Stimulated activated CD4-positive, alpha-beta T cell treated with anti-CD3 and anti-CD28 coated beads, Interleukin-15, amount 100 ng/mL, for 24 hours (primary cell): ENCODE results near the gene SYTL4.
"Not testable (repeated sequence)": the region's sequence is repeated elsewhere in the genome, so short reads cannot be mapped to it uniquely, and the experiment has no call there.

Experiments used
- DNase-seq: peaks from one replicate; pipeline ENCODE4 v3.0.0-alpha.2; 2020

The SYTL4 gene

GRCh38 chrX:100731441-100732281 is at the start of gene SYTL4:
Gene SYTL4, minus strand, starts transcription at chrX:100732121. Its CDS starts 30,084 bp downstream, at chrX:100702037.
- peak; percentile 1 for DNase-seq

GRCh38 chrX:100769439-100769838 is 37.5 kb upstream of the SYTL4 start:
- DNase-seq = not testable (repeated sequence)

DNA sequence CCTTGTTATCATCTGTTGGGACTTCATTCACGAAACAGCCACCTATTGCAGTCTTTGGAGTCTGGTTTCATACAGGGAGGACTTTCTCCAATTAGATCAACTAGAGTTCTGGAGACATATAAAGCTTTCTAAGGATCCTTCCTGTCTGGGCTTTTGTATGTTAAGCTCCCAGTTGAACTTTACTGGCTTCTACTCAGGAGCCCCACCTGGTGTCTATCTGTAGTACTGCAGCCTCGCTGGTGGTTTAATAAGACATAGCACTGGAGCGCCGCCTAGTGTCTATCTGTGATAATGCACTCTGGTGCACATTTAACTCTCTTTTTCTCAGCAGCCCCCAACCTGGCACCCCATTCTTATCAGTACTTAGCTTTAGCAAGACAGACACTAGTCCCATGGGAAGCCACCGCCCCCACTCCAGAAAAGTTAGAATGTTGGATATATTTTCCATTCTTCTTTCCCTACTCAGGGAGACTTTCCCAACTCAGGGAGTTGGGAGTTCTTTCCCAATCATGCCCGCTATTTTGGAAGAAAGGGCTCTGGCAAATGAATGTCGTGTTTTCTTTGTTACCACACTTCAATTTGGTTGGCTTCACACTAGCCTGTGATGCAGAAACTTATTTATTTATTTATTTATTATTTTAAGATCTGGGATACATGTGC is 36.9 kb upstream of the SYTL4 start:
- peak; percentile 87 for DNase-seq

DNA sequence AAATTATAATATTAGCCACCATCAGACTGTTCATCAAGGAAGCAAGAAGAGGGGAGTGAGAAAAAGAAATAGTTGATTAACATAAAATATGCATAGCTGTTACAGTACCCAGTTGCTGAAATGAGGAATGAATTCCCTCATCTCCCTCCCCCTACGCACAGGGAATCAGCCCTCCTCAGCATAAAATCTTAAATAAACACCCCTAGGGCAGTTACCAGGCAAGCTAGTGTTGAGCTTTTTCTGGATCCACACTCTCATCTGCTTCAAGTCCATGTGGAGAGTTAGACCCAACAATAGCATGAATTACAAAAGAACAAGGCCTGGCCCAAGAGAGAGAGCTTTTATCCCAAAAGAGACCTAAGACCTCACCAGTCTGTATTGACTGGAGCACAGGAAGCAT is 19.0 kb upstream of the SYTL4 start:
- no peak for DNase-seq

DNA sequence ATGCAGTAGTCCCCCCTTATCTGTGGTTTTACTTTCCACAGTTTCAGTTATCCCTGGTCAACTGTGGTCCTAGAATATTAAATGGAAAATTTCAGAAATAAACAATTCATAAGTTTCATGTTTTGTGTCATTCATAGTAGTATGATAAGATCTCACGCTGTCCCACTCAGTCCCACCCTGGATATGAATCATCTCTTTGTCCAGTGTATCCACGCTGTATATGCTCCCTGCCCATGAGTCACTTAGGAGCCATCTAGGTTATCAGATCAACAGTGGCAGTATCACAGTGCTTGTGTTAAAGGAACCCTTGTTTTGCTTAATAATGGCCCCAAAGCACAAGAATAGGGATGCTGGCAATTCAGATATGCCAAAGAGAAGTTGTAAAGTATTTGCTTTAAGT is 16.2 kb upstream of the SYTL4 start:
- DNase-seq = no peak

DNA sequence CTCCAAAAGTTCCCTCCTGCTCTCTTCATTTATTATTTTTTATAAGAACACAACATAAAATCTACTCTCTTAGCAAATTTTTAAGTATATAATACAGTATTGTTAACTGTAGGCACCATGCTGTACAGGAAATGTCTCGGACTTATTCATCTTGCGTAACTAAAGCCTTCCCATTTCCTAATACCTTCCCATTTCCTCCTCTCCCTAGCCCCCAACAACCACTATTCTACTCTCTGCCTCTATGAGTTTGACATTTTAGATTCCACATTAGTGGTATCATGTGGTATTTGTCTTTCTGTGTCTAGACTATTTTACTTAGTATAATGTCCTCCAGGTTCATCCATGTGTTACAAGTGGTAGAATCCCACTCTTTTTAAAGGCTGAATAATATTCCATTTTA is 15.8 kb upstream of the SYTL4 start:
- DNase-seq = no peak

DNA sequence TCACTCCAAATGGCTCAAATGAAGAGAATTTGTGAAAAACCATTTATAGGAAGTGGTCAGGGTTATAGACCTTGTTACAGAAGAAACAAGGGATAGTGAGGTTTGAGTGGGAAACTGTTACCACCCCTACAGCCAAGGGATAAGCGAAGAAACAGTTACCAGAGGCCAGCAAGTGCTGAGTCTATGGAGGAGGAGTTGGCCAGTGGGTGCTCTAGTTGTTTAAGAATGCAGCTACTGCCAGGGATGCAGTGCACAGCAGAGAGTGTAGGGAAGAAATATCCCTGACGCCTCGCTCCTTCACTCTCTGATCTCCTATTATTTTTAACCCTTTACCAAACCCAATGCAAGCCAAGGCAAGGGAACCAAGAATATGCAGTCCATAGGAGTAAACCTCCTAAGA is 15.2 kb upstream of the SYTL4 start:
- no peak for DNase-seq

DNA sequence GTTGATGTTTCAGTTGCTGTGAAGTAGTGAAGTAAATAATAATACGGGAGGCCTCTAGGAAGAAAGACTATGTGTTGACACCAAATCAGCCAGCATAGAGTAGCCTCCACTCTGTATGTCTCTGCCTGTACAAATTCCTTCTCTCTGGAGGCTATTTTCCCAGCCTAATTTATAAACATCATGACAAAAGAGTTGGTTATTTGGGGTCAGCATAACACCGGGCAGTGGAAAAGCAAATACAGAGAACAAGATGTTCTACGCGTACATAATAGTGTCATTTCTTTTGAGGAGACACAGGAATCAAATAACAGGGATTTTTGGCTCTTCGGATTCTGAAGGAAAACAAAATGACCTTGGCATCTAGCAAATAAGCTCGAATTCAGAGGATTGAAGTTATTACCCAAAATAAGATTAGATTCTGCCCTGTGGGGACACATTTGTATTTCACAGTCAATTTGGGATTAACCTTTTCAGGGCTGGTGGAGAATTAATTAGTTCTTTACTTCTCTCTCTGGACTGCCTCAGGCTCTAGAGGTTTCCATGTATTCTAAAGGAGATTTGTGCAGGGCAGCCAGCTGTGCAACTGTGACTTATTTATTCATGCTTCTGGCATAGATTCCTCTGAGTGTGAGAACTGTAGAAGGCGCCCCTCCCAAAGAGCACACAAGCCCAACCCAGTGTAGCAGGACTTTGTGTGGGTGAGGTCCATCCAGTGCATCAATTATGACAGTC is 14.1 kb upstream of the SYTL4 start:
- no peak for DNase-seq

GRCh38 chrX:100745205-100745604 is 13.3 kb upstream of the SYTL4 start:
- DNase-seq = no peak

- DNase-seq = no peak
These were observed 11.2 kb upstream of the SYTL4 start for GRCh38 chrX:100743009-100743607.

GRCh38 chrX:100724006-100724405 is 7.9 kb downstream of the SYTL4 start:
- DNase-seq = not testable (repeated sequence)

- DNase-seq = no peak
These were observed 10.6 kb downstream of the SYTL4 start for GRCh38 chrX:100721328-100721727.

DNA sequence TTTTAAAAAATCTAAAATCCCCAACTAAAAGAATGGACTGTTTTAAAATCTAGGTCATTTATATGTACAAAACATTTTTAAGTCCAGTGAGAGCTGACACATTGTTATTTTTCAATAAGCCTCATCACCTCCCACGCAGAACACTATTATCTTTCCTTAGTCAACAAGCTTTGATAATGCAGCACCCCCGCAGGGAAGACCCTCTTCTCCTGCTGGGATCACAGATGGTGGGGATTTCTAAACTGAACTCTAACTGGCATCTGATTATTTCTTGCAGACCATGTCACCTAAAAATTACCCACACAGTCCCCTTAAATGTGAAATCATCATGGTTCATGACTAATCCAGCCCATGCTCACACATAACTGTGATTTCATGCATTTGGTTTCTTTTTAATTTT is 11.6 kb downstream of the SYTL4 start:
- no peak for DNase-seq

GRCh38 chrX:100719139-100719538 is 12.8 kb downstream of the SYTL4 start:
- no peak for DNase-seq

DNA sequence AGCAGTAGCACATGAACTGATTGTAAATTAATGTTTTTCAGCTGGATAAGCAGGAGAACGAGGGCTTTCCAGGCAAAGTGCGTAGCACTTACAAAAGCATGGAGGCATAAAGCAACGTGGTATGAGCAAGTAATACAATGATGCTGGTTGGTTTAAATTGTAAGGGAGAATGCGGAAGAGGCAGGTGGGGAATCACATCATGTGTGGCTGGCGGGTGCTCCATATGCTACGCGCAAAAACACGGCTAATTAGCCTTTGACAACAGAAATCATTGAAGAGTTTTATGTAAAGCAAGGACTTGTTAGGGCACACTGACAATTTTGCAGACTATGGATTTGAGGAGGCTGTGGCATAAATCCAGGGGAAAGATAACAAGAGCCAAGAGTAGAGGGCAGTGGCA is 14.6 kb downstream of the SYTL4 start:
- DNase-seq = no peak

- no peak for DNase-seq
These were observed 21.1 kb downstream of the SYTL4 start for GRCh38 chrX:100710816-100711215.

- DNase-seq = no peak
These were observed 27.2 kb downstream of the SYTL4 start for GRCh38 chrX:100704581-100705203.

- no peak for DNase-seq
These were observed 31.1 kb downstream of the SYTL4 start for GRCh38 chrX:100700809-100701208.

DNA sequence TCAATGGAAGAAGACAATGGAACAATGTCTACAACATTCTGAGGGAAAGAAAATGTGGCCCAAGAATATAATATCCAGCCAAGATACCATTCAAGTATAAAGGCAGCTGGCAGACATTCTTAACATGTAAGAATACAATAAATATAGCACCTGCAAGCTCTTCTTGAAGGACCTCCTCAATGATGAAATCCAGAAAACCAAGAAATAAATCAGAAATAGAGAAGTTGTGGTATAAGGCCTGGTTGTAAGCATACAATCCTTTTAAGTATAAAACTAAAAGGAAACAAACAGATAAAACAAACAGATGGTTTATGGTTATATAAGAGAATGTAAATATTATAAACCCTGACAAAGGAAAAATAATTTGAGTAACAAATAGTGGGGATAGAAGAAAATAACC is 33.4 kb downstream of the SYTL4 start:
- DNase-seq = no peak

- DNase-seq = no peak
These were observed 35.1 kb downstream of the SYTL4 start for GRCh38 chrX:100696699-100697351.

DNA sequence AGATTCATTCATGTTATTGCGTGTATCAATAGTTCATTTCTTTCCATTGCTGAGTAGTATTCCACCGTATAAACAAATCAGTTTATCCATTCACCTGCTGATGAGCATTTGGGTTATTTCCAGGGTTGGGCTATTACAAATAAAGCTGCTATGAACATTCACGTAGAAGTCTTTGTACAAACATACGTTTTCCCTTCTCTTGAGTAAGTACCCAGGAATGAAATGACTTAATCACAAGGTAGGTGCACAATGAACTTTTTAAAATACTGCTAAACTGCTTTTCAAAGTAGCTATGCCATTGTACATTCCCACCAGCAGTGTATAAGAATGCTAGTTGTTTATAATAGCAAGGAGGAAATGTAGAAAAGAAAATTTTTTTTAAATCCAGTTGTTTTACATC is 35.9 kb downstream of the SYTL4 start:
- DNase-seq = no peak

DNA sequence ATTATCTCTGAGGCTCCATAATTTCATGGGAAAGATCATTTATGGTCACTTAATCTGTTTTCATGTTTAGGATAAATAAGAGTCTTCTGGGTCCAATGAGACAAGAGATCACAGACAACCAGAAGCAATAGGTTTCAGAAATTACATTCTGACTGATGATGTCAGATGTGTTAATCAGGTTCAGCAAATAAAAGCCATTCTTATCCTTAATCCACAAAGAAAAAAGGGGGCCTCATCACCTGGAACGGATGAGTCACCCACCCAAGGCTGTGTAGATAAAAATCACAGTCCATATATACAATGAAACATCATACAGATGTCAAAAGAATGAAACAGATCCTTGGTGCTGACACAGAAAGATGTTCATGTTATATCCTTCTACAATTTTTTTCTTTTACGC is 36.6 kb downstream of the SYTL4 start:
- peak; percentile 9 for DNase-seq
